Suprapubic skin (tissue), 3 donors: ENCODE results near the gene GPR137B.

Experiments used
- POLR2A ChIP-seq, 2 donors: fragments of 450-650 bp; IDR thresholded peaks; one replicate each; pipeline ENCODE4 v1.6.1; 2017; ENCODE audit warnings: antibody characterized with exemption in 2 of 2, mild to moderate bottlenecking in 2 of 2, moderate library complexity in 2 of 2
- TF ChIP-seq, protein P1 (sequence below), 2 donors: fragments of 200-600 bp in 1 of 2; fragments of 450-650 bp in 1 of 2; sonication (generic) in 1 of 2; IDR thresholded peaks; one replicate each; pipeline ENCODE4 v1.5.1; 2016 to 2019; ENCODE audit warnings: antibody characterized with exemption in 2 of 2, mild to moderate bottlenecking in 1 of 2, moderate library complexity in 1 of 2

DNA sequence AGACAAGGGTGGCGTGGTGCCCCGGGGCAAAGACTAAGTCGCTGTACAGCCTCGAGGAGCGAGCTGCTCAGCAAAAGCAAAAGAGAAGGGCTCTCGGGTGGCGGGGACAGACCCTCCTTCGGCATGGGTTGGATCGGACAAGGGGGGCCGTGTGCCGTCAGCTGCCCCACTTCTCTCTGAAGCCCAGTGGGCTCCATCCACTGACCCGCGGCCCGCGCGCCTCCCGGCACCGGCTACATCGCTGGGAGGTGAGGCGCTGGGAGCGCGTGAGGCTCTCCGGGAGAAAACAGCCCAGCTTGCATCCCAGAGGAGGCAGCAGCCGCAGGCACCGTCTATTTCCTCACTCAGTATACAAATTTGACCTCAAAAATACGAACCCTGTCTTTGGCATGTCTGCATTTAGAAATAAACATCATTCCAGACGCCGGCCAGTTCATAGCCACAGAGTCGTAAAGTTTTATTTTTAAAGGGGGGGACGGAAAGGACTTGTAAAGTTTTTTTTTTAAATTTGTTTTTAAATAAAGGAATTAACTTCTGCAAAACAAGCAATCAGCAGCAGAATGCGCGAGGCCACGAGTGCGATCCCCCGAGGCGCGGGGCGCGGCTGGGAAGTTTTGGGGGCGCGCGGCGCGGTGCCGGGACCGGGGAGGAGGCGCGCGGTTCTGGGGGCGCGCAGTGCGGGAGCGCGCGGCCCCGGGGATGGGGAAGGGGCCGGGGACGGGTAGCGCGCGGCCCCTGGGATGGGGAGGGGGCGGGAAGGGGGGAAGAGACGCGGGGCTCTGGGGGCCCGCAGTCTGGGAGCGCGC is 689 bp upstream of the GPR137B start:
- TF ChIP-seq, protein P1, sequence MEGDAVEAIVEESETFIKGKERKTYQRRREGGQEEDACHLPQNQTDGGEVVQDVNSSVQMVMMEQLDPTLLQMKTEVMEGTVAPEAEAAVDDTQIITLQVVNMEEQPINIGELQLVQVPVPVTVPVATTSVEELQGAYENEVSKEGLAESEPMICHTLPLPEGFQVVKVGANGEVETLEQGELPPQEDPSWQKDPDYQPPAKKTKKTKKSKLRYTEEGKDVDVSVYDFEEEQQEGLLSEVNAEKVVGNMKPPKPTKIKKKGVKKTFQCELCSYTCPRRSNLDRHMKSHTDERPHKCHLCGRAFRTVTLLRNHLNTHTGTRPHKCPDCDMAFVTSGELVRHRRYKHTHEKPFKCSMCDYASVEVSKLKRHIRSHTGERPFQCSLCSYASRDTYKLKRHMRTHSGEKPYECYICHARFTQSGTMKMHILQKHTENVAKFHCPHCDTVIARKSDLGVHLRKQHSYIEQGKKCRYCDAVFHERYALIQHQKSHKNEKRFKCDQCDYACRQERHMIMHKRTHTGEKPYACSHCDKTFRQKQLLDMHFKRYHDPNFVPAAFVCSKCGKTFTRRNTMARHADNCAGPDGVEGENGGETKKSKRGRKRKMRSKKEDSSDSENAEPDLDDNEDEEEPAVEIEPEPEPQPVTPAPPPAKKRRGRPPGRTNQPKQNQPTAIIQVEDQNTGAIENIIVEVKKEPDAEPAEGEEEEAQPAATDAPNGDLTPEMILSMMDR (IDR thresholded peaks at IDR 0.05) = no peak
- TF ChIP-seq POLR2A (IDR thresholded peaks at IDR 0.05) = no peak
